GM12872 (cell line): Measurements from ENCODE around the gene ARHGAP15.

ENCODE experiments used
- TF ChIP-seq, protein P1 (sequence below): IDR thresholded peaks from 3 replicates; pipeline ENCODE4 v1.5.1; 2011; ENCODE audit warnings: low read depth, mild to moderate bottlenecking, low read length, moderate library complexity; ENCODE audit not compliant: insufficient read depth

The ARHGAP15 gene

DNA sequence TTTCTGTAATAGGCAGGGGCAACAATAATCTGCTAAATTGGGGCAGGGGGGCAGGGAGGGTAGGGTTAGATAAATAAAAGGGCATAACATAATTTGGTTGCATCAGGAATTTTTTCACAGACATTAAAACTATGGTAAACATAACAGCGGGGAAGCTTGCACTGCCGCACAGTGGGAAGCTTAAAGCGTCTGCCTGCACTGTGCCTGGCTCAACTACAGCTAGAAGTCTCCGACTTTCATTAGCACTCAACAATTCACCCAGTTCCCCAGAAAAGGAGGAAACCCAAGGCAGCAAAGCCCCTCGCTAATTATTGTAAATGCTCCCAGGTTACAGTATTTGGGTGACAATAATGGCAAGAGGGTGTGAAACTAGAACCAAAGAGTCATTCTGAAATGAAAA, 562.9 kb downstream of the ARHGAP15 start:
- TF ChIP-seq, protein P1, sequence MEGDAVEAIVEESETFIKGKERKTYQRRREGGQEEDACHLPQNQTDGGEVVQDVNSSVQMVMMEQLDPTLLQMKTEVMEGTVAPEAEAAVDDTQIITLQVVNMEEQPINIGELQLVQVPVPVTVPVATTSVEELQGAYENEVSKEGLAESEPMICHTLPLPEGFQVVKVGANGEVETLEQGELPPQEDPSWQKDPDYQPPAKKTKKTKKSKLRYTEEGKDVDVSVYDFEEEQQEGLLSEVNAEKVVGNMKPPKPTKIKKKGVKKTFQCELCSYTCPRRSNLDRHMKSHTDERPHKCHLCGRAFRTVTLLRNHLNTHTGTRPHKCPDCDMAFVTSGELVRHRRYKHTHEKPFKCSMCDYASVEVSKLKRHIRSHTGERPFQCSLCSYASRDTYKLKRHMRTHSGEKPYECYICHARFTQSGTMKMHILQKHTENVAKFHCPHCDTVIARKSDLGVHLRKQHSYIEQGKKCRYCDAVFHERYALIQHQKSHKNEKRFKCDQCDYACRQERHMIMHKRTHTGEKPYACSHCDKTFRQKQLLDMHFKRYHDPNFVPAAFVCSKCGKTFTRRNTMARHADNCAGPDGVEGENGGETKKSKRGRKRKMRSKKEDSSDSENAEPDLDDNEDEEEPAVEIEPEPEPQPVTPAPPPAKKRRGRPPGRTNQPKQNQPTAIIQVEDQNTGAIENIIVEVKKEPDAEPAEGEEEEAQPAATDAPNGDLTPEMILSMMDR = no peak

DNA sequence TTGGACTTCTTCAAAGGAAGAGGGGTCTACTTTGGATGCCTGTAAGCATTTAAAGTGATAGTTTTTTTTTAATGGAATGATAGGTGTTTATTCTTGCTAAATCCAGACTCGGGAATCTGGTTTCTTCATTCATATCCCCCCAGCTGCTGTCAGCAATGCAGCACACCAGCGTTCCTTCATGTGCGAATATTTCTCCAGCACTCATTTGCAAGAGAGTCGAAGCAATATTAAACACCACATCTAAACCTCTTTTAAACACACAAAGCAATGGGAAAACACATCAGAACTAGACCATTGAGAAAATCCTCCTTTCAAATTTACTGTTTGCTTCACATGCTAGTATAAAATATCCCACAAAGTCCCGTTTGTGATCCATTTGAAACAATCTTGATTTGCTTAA, 563.7 kb downstream of the ARHGAP15 start:
- TF ChIP-seq, protein P1 = no peak

DNA sequence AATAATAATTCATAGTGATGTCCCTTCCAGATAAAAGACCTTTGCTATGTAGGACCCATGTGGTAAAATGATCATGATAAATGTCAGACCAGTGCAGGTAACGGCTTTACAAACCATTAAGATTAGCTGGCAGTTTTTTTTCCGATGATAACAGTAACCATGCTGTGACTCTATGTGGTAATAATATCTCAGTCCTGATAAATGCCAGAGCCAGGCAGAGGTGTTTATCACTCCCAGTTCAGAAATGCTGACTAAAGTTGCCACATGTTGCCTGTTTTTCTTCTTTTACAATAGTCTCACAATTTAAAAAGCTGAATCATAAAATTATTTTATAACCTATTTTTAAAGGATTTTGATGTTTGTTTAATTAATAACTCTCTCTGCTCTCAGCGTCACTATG, 565.1 kb downstream of the ARHGAP15 start:
- TF ChIP-seq, protein P1 = no peak

DNA sequence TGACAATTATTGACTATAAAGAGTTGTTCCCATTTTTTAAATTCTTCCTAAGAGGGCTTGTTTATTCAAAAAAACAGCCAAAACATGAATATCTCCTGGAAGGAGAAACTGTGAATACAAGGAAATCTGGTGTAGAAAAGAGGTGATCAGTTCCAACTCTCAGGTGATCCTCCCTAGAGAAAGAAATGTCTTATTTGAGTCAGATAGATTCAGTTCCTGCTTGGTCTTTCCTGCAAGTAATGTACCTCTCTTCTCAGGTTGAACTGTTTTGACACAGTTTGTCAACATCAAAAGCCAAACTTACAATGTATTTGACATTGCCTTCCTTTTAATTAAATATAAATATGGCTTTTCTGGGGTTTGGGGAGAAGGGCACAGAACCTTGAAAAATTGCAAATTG, 567.4 kb downstream of the ARHGAP15 start:
- TF ChIP-seq, protein P1 = no peak

DNA sequence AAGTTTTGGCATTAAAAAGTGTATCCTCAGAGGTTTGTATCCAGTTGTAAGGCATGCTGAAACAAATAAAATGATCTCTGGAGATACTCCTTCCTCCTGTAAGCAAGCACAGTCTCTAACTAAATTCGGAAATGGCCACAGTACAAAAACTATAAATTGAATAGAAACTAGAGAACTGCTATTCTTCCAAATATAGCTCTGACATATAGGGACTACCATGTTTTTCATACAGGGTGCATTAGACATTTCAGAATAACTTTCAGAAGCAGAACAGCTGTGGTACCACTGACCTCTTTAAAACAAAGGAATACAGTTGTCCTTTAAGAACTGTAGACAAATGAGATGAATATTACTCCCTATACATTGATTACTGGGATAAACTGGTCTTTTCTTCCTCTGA, 568.5 kb downstream of the ARHGAP15 start:
- TF ChIP-seq, protein P1 = no peak

DNA sequence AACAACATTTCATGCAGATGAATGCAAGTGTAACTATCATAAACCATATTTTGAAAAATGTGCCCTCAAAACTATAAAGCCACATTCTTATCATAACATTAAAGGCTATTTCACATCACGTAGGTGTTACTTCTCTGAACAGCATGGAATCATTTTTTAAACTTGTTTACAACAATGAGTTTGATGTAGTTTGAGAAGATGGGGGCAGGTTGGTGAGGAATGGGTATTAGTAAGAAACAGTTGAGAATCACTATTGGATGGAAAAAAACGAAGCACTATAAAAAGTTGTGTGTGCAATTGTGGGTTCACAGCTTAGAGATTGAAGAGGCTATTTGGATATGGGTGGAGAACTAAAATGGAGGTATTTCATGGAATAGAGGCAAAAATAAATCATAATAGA, 569.1 kb downstream of the ARHGAP15 start:
- TF ChIP-seq, protein P1 = no peak

DNA sequence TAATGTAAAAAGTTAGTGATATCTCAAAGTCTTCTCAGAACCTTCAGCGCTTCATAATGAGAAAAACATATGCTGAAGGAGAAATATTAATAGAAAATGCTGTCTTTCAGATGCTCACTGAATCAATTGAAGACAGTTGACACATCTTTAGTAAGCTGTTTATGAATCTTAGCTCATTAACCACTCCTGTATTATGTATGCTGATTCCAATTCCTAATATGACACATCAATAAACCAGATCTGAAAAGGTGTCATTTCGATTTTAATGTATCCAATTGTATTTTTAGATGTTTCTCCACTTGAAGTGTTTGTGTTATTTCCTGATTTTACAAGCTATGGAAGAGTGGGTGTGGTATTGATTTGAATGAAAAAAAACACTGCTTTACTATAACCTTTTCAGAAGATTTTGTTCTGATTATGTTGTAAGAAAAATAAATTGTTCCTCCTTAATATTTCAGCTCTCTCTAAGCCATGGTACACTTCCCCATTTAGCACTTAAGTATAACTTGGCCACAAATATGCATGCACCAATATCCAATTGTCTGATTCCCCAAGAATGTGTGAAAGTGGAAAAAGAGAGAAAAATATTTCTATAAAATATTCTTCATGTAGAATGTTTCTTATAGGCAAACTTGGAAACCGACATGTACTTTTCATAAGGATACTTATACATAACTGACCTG, 569.8 kb downstream of the ARHGAP15 start:
- TF ChIP-seq, protein P1 = no peak
